Spleen (tissue), 7 donors: Measurements from ENCODE around the gene FIBP.

Experiments used
- CTCF ChIP-seq, 11 experiments: fragments of 200-600 bp in 7 of 11; fragments of 450-650 bp in 4 of 11; sonication (generic) in 4 of 11; IDR thresholded peaks in 8 of 11; conservative IDR thresholded peaks in 3 of 11; 1 replicate in 7 of 11; 2 replicates in 4 of 11; pipeline versions ENCODE4 v1.4.0 to v1.8.0; 2016 to 2021; ENCODE audit warnings: antibody characterized with exemption in 11 of 11, inconsistent platforms in 4 of 11, mild to moderate bottlenecking in 1 of 11
- POLR2A ChIP-seq, 3 donors: fragments of 450-650 bp; IDR thresholded peaks; one replicate each; pipeline ENCODE4 v1.5.1; 2017; ENCODE audit warnings: antibody characterized with exemption in 3 of 3, mild to moderate bottlenecking in 1 of 3
- donor health status: DM: no; HTN: no; CAD: no; lungs with moderate emphysema.
- donor health status: DM: no; HTN: no; CAD: no.
- donor health status: DM: no; HTN: no; CAD: no.

GRCh38 chr11:65897020-65897471 lies 8.8 kb upstream of the FIBP start:
- TF ChIP-seq CTCF (IDR thresholded peaks at IDR 0.05 in 8 of 11, conservative IDR thresholded peaks at IDR 0.05 in 3 of 11) (no peak), POLR2A (IDR thresholded peaks at IDR 0.05) (no peak)
